Body of pancreas (tissue), 4 donors: ENCODE results near the gene WWOX.

ENCODE experiments used
- CTCF ChIP-seq, 7 experiments: fragments of 450-650 bp in 4 of 7; fragments of 200-600 bp in 3 of 7; sonication (generic) in 3 of 7; IDR thresholded peaks; one replicate each; pipeline ENCODE4 v1.5.1; 2016 to 2019; ENCODE audit warnings: antibody characterized with exemption in 7 of 7
- POLR2A ChIP-seq, 3 donors: fragments of 450-650 bp; IDR thresholded peaks; one replicate each; pipeline ENCODE4 v1.6.1; 2016; ENCODE audit warnings: antibody characterized with exemption in 3 of 3, mild to moderate bottlenecking in 2 of 3

GRCh38 chr16:78896280-78896679, 796.8 kb downstream of the WWOX start:
- TF ChIP-seq CTCF (IDR thresholded peaks at IDR 0.05): no peak
- no peak for TF ChIP-seq POLR2A (IDR thresholded peaks at IDR 0.05)
